Measurements from ENCODE around the gene ARHGEF3.
"Not testable (repeated sequence)": the region's sequence is repeated elsewhere in the genome, so short reads cannot be mapped to it uniquely, and the experiment has no call there.

The ARHGEF3 gene

GRCh38 chr3:56692520-56693433, 109.0 kb downstream of the ARHGEF3 start:
- DNase-seq; intact Hi-C loops (cut with DNase I): not testable (repeated sequence)

- DNase-seq; intact Hi-C loops (cut with DNase I): not testable (repeated sequence)
Measured at GRCh38 chr3:56692001-56692365, 109.8 kb downstream of the ARHGEF3 start.

- DNase-seq, result no peak
- intact Hi-C loops (cut with DNase I), result no loop called here
Measured at GRCh38 chr3:56691165-56692000, 110.4 kb downstream of the ARHGEF3 start.

- no peak for DNase-seq
- intact Hi-C loops (cut with DNase I), result no loop called here
Measured at GRCh38 chr3:56689303-56689702, 112.4 kb downstream of the ARHGEF3 start.

- intact Hi-C loops (cut with DNase I), result no loop called here
Measured at GRCh38 chr3:56688191-56688590, 113.6 kb downstream of the ARHGEF3 start.

GRCh38 chr3:56684029-56684428, 117.7 kb downstream of the ARHGEF3 start:
- intact Hi-C loops (cut with DNase I), result no loop called here
- DNase-seq, result no peak

More at GRCh38 chr3:56688191-56688590, 113.6 kb downstream of the ARHGEF3 start:
- DNase-seq, result no peak

GRCh38 chr3:56683122-56683817, 118.5 kb downstream of the ARHGEF3 start, which contains the start of gene TASOR:
Gene TASOR (minus strand): TSS chr3:56683265. CDS start chr3:56683006, 259 bp downstream.
- intact Hi-C loops (cut with DNase I), result no loop called here
- peak; percentile 55 to 97 (median 76) for DNase-seq

GRCh38 chr3:56682462-56683121, 119.2 kb downstream of the ARHGEF3 start:
- DNase-seq, result peak; percentile 48 to 96 (median 71)
- intact Hi-C loops (cut with DNase I), result no loop called here

GRCh38 chr3:56681984-56682461, 119.7 kb downstream of the ARHGEF3 start:
- intact Hi-C loops (cut with DNase I), result no loop called here
- DNase-seq, result no peak

- no peak for DNase-seq
- intact Hi-C loops (cut with DNase I), result no loop called here
Measured at GRCh38 chr3:56680054-56680580, 121.6 kb downstream of the ARHGEF3 start.
